HG02763 (cell line): ENCODE data around the gene NLRP14.

Source experiments
- ATAC-seq: cut with Tn5 transposase; IDR thresholded peaks from one replicate; pipeline ENCODE4 v1.9.1; 2021; ENCODE audit warnings: mild to moderate bottlenecking, moderate library complexity; ENCODE audit not compliant: unreplicated experiment

The NLRP14 gene, protein sequence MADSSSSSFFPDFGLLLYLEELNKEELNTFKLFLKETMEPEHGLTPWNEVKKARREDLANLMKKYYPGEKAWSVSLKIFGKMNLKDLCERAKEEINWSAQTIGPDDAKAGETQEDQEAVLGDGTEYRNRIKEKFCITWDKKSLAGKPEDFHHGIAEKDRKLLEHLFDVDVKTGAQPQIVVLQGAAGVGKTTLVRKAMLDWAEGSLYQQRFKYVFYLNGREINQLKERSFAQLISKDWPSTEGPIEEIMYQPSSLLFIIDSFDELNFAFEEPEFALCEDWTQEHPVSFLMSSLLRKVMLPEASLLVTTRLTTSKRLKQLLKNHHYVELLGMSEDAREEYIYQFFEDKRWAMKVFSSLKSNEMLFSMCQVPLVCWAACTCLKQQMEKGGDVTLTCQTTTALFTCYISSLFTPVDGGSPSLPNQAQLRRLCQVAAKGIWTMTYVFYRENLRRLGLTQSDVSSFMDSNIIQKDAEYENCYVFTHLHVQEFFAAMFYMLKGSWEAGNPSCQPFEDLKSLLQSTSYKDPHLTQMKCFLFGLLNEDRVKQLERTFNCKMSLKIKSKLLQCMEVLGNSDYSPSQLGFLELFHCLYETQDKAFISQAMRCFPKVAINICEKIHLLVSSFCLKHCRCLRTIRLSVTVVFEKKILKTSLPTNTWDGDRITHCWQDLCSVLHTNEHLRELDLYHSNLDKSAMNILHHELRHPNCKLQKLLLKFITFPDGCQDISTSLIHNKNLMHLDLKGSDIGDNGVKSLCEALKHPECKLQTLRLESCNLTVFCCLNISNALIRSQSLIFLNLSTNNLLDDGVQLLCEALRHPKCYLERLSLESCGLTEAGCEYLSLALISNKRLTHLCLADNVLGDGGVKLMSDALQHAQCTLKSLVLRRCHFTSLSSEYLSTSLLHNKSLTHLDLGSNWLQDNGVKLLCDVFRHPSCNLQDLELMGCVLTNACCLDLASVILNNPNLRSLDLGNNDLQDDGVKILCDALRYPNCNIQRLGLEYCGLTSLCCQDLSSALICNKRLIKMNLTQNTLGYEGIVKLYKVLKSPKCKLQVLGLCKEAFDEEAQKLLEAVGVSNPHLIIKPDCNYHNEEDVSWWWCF

DNA sequence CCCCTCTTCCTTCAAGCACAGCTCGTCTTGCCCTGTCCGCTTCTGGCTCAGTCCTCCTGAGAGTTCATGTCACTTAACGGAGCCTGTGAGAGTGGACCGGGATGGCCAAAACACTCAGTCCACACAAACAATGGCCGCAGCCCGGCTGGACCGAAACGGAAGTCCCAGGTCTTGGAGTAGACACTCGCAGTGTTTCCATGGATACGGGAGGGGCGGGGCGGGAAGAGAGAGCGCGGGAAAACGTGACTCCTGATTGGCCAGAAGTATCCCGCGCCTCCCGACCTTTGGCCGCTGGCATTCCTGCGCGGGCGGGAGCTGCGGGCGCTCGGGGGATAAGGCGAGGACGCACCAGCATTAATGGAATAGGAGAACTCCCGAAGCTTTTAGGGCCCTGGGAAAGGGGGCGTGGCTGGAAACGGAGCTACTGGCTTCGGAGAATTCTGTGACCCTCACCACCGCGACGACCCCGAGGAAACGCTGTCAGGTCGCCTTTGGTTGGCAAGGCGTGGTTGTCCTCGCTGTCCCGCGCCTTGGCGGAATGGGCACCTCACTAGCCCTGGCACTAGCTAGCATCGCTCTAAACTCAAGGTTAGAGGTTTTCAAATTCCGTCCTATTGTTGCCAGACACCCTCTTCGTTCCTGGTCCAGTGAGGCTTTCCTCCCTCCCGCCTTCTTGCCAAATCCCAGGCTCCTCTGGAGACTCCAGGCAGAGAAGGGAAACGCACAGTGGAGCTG is at the start of gene NLRP14, which contains the start of gene ZNF214:
Gene NLRP14 (plus strand): TSS at position 297 of the 735 bp plus-strand sequence. CDS start 18,108 bp downstream, outside the sequence.
Gene ZNF214 (minus strand): TSS at position 164 of the 735 bp plus-strand sequence. CDS start 17,511 bp downstream, outside the sequence.
- no peak for ATAC-seq

DNA sequence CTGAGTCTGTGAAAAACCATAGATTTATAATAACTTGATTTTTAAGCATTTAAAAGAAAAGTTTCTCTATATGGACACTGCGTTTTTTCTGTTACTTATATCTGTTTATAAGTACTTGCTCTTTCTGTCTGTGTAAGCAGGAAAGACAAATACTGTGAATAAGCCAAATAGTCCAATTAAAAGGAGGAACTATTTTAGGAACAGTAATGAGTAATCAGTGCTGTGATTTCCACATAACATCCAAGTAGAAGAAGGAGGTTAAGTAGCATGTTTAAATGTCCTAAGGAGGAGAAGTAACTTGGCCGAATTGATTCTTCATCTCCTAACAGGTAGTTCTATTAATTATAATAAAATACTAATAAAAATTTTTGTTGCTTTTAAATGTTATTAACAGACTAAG is 40.9 kb upstream of the NLRP14 start:
- no peak for ATAC-seq

GRCh38 chr11:6986487-6986886 is 33.8 kb upstream of the NLRP14 start:
- no peak for ATAC-seq

DNA sequence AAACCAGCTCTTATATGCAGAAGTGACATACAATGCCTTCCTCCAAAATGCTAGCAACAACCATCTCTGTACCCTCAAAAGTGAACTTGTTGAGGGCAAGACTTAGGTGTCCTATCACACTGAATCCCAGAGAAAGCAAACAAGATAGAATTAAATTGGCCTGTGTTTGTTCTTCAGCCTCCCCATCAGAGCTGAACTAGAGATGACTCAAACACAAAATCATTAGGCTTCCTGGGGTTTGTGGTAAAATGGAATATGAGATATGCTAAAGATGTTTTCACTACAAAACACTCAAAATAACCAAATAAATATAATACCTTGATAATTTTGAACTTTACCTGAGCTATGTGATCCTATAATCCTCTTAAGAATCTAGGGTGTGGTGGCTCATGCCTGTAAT is 31.8 kb upstream of the NLRP14 start:
- ATAC-seq: no peak

- no peak for ATAC-seq
Observed at GRCh38 chr11:6991227-6991626, 29.1 kb upstream of the NLRP14 start.

GRCh38 chr11:6992026-6992425 is 28.3 kb upstream of the NLRP14 start:
- no peak for ATAC-seq

DNA sequence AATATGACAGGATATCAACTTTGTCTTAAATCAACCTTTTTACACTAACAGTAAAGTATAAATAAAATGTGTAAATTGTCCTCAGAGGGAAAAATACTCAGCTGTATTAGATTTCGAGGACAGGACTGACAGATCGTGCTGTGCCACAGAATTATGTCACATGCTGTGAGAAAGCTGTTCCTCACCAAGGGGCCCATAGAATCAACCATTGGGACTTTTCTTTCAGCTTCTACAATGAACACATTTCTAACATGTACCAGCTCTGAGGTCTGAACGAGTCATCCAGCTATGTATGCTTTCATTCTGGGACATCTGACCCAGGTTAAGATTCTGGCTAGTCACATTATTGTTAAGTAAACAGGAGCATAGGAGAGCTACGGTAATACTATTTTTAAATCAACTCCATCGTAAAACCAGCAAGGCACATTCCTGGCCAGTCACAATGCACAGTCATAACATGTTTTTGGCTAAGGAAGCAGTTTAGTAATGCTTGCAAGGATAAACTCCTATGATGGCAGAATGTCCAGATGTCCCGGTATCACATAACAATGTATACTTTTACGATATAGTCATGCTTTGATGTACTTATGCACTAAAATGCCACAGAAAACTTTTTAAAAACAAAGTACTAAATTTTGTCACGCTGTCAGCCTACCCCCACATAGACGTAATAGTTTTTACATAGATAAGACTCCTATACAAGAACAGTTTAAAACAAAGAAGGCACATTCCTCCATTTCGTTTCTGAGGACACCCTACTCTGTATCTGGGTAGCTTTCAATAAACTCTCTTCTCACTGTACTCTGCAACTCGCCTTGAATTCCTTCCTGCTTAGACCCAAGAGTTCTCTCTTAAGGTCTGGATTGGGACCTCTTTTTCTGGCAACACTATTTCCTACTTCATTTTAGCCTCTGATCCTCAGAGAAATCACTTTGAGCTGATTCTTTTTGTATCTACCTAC is 27.5 kb upstream of the NLRP14 start:
- ATAC-seq: no peak

DNA sequence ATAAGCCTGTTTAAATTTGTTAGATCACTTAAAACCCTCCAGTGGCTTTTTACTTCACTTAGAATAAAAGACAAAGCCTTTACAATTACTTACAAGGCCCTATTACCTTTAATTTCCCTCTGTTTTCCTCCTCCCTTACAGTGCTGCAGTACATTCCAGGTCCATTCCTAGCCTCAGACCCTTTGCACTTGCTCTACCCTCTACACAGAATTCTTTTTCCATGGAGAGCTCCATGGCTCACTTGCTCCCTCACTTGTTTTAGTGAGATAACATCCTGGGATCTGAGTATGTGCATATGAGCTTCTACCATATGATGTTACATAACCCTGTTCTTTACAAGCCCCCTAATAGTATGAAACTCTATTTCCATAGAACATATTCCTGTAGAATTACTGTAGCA is 24.6 kb upstream of the NLRP14 start:
- no peak for ATAC-seq

GRCh38 chr11:7004482-7004881 is 15.8 kb upstream of the NLRP14 start:
- ATAC-seq: no peak

- ATAC-seq: no peak
Observed at GRCh38 chr11:7014118-7014517, 6.2 kb upstream of the NLRP14 start.

DNA sequence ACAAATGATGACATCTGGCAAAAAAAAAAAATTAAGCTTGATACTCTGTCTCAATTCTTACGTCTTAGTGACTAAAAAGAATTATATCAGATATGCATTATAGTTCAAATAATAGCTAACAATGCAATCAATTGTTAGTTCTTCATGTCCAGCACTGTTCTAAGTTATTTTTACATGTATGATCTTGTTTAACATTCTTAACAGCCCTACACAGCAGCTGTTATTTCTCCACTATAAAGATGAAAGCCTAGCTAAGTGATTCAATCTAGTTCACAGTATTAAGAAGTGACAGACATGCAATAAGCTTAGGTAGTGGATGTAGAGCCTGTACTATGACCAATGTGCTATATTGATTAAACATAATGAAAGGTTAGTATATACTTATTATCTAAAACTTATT is 4.3 kb upstream of the NLRP14 start:
- no peak for ATAC-seq

- ATAC-seq: no peak
Observed at GRCh38 chr11:7019500-7020182, 638 bp upstream of the NLRP14 start.

- ATAC-seq: no peak
Observed at GRCh38 chr11:7021318-7021717, 1.0 kb downstream of the NLRP14 start.

GRCh38 chr11:7028141-7028540 is 7.9 kb downstream of the NLRP14 start:
- ATAC-seq: no peak

- ATAC-seq: no peak
Observed at GRCh38 chr11:7030836-7031235, 10.6 kb downstream of the NLRP14 start.

DNA sequence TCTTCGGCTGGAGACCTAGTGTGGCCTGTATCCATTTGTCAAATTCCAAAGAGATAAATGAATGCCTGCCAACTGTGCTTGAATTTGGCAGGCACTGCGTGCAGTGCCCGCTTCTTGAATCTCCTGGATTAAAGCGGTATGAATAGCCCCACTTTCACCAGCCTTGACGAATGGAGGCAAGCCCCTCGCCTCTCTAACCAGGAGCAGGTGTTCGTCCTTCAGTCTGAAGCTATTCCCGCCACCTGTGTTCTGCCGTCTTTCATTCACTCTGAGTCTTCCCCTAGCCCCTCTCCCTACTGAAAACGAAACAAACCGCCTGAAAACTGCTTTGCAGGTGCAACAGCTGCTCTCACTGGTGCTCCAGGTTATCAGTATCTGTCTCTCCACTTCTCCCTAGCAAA is 11.2 kb downstream of the NLRP14 start:
- ATAC-seq: no peak

DNA sequence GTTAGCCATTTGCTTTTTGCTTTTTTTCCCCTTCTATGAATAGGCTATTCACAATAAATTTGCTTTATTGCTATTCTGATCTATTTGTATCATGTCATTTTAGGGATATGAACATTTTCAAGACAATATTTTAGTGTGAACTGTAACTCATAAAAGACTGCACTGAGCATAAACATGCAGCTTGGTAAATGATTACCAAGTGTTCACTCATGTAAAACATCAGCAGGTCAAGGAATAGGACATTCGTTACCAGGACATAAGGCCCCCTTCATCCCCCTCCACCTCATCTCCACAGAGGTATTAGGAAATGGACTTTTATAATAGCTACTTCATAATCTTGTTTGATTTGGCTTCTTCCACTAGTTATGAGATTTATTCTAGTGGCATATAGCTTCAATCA is 12.4 kb downstream of the NLRP14 start:
- no peak for ATAC-seq

- ATAC-seq: no peak
Observed at GRCh38 chr11:7034019-7034418, 13.7 kb downstream of the NLRP14 start.
